MM.1S (cell line): ENCODE results near the gene RPGR.

ENCODE experiments used
- DNase-seq: peaks from one replicate; pipeline ENCODE4 v3.0.0-alpha.2; 2015
- H2AFZ ChIP-seq: fragments of 300-600 bp; sonication (generic); 2 replicates; pipeline ENCODE4 v1.6.0; 2016; ENCODE audit warnings: antibody characterized with exemption, low read length
- H3F3A ChIP-seq: fragments of 300-600 bp; sonication (generic); 2 replicates; pipeline ENCODE4 v1.6.1; 2016; ENCODE audit warnings: mild to moderate bottlenecking, antibody characterized with exemption, low read length, moderate library complexity, mixed read lengths; ENCODE audit not compliant: insufficient read depth
- H3K27ac ChIP-seq: fragments of 300-600 bp; sonication (generic); 2 replicates; pipeline ENCODE4 v1.5.1; 2016; ENCODE audit warnings: mild to moderate bottlenecking, low read length
- H3K27me3 ChIP-seq: fragments of 300-600 bp; sonication (generic); replicated peaks from 2 replicates; pipeline ENCODE4 v1.6.0; 2016; ENCODE audit warnings: low read length; ENCODE audit not compliant: insufficient read depth
- H3K36me3 ChIP-seq: fragments of 300-600 bp; sonication (generic); replicated peaks from 2 replicates; pipeline ENCODE4 v1.6.1; 2016; ENCODE audit warnings: mild to moderate bottlenecking, low read length, mixed read lengths; ENCODE audit not compliant: insufficient read depth
- H3K4me1 ChIP-seq: fragments of 300-600 bp; sonication (generic); 2 replicates; pipeline ENCODE4 v1.6.1; 2016; ENCODE audit warnings: low read length, mixed read lengths
- H3K4me2 ChIP-seq: fragments of 300-600 bp; sonication (generic); 2 replicates; pipeline ENCODE4 v1.6.0; 2016; ENCODE audit warnings: low read depth, low read length
- H3K4me3 ChIP-seq: fragments of 300-600 bp; sonication (generic); 2 replicates; pipeline ENCODE4 v1.5.1; 2016; ENCODE audit warnings: low read length, mixed read lengths
- H3K79me2 ChIP-seq: fragments of 300-600 bp; sonication (generic); 2 replicates; pipeline ENCODE4 v1.6.1; 2016; ENCODE audit warnings: mixed run types, low read length, mixed read lengths
- H3K9ac ChIP-seq: fragments of 300-600 bp; sonication (generic); 2 replicates; pipeline ENCODE4 v1.6.1; 2016; ENCODE audit warnings: low read length, mixed read lengths
- H3K9me2 ChIP-seq: fragments of 300-600 bp; sonication (generic); replicated peaks from 2 replicates; pipeline ENCODE4 v1.6.1; 2016; ENCODE audit warnings: mild to moderate bottlenecking, low read length, mixed read lengths; ENCODE audit not compliant: insufficient read depth
- H3K9me3 ChIP-seq: fragments of 300-600 bp; sonication (generic); replicated peaks from 2 replicates; pipeline ENCODE4 v1.6.1; 2016; ENCODE audit warnings: mild to moderate bottlenecking, low read length, mixed read lengths; ENCODE audit not compliant: insufficient read depth
- H4K20me1 ChIP-seq: fragments of 300-600 bp; sonication (generic); 2 replicates; pipeline ENCODE4 v1.6.1; 2016; ENCODE audit warnings: mild to moderate bottlenecking, low read length, moderate library complexity, mixed read lengths; ENCODE audit not compliant: insufficient read depth
- EZH2 ChIP-seq: fragments of 300-600 bp; sonication (generic); optimal IDR thresholded peaks from 2 replicates; pipeline ENCODE3; 2017; ENCODE audit warnings: low read depth, mild to moderate bottlenecking, antibody characterized with exemption, low read length, mixed read lengths
- EZH2phosphoT487 ChIP-seq: fragments of 300-600 bp; sonication (generic); IDR thresholded peaks from 2 replicates; pipeline ENCODE4 v1.6.1; 2018; ENCODE audit warnings: antibody characterized with exemption, low read length
- TF ChIP-seq, protein P1 (sequence below): fragments of 300-600 bp; sonication (generic); IDR thresholded peaks from 2 replicates; pipeline ENCODE4 v1.5.1; 2016; ENCODE audit warnings: antibody characterized with exemption, low read length, mixed read lengths

RPGR gene

DNA sequence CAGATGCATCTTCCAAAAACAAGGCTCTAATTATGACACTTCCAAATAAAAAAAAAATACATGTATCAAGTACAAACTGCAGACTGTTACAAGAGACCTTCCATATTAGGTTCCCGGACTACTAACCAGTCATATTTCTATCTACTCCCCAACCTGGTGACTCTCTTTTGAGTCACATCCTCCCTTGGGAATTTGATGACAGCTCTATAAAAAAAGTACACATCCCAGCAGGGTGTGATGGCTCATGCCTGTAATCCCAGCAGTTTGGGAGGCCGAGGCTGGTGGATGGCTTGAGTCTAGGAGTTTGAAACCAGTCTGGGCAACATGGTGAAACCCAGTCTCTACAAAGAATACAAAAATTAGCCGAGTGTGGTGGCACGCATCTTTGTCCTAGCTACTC, 14.9 kb downstream of the RPGR start:
- DNase-seq = no peak
- Histone ChIP-seq H4K20me1 (no peaks in the 10 kb centered on the region), H3F3A (no peaks in the 10 kb centered on the region), H3K4me3 (no peak overlapping the region), H3K79me2 (no peaks in the 10 kb centered on the region), H2AFZ (no peak overlapping the region), H3K9me2 (no peaks in the 10 kb centered on the region), H3K27ac (no peak overlapping the region), H3K4me2 (no peak overlapping the region), H3K9me3 (no peaks in the 10 kb centered on the region), H3K27me3 (no peaks in the 10 kb centered on the region), H3K4me1 (no peaks in the 10 kb centered on the region), H3K36me3 (no peaks in the 10 kb centered on the region), H3K9ac (no peak overlapping the region)
- no peak for TF ChIP-seq EZH2phosphoT487
- TF ChIP-seq, protein P1, sequence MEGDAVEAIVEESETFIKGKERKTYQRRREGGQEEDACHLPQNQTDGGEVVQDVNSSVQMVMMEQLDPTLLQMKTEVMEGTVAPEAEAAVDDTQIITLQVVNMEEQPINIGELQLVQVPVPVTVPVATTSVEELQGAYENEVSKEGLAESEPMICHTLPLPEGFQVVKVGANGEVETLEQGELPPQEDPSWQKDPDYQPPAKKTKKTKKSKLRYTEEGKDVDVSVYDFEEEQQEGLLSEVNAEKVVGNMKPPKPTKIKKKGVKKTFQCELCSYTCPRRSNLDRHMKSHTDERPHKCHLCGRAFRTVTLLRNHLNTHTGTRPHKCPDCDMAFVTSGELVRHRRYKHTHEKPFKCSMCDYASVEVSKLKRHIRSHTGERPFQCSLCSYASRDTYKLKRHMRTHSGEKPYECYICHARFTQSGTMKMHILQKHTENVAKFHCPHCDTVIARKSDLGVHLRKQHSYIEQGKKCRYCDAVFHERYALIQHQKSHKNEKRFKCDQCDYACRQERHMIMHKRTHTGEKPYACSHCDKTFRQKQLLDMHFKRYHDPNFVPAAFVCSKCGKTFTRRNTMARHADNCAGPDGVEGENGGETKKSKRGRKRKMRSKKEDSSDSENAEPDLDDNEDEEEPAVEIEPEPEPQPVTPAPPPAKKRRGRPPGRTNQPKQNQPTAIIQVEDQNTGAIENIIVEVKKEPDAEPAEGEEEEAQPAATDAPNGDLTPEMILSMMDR = no peak
- TF ChIP-seq EZH2 = no peak

- Histone ChIP-seq H3K79me2 (no peaks in the 10 kb centered on the region), H3K4me2 (no peak overlapping the region), H3K36me3 (no peaks in the 10 kb centered on the region), H3K9me2 (no peaks in the 10 kb centered on the region), H3K27ac (no peak overlapping the region), H3K4me1 (no peaks in the 10 kb centered on the region), H3K9me3 (no peaks in the 10 kb centered on the region), H3K4me3 (no peak overlapping the region), H3K27me3 (no peaks in the 10 kb centered on the region), H3F3A (no peaks in the 10 kb centered on the region), H4K20me1 (no peaks in the 10 kb centered on the region), H3K9ac (no peak overlapping the region), H2AFZ (no peak overlapping the region)
- no peak for DNase-seq
- no peak for TF ChIP-seq EZH2
- TF ChIP-seq EZH2phosphoT487 = no peak
- TF ChIP-seq, protein P1 = no peak
Measured at GRCh38 chrX:38311743-38312142, 15.6 kb downstream of the RPGR start.

DNA sequence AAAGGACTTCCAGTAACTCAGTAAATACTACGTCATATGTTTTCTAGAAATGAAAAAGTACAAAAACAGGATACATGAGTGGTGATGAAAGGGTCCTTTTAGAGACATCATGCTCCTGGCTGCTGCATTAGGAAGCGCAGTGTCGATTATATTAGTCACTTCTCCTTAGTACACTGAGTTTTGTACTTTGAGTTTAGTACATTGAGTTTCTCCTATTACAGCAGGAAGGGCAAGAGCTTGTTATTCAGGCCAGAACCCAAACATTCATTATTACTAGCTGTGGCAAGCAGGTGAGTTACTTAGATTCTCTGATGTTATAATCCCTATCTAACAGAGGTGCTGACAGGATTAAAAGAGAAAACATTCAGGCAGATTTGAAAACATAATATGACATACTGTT, 21.3 kb downstream of the RPGR start:
- Histone ChIP-seq H3F3A (no peaks in the 10 kb centered on the region), H3K4me1 (no peaks in the 10 kb centered on the region), H3K9me3 (no peaks in the 10 kb centered on the region), H3K36me3 (no peaks in the 10 kb centered on the region), H4K20me1 (no peaks in the 10 kb centered on the region), H3K4me3 (no peak overlapping the region), H3K27ac (no peak overlapping the region), H3K79me2 (no peaks in the 10 kb centered on the region), H2AFZ (no peak overlapping the region), H3K4me2 (no peak overlapping the region), H3K27me3 (no peaks in the 10 kb centered on the region), H3K9me2 (no peaks in the 10 kb centered on the region), H3K9ac (no peak overlapping the region)
- TF ChIP-seq, protein P1 = no peak
- TF ChIP-seq EZH2 (no peak), EZH2phosphoT487 (no peak)
- DNase-seq = no peak
